Mucosa of descending colon (tissue), 3 donors: ENCODE data around the gene MAN2A2. TPM values are rescaled to one million over a fixed set of nuclear protein-coding genes. Genes with fewer than 3 reads are reported as not detected.

Source experiments
- ATAC-seq: fragments of 200-7000 bp; cut with Tn5 transposase; one replicate; pipeline ENCODE4 v1.9.1; 2020; ENCODE audit warnings: mild to moderate bottlenecking, moderate library complexity
- DNase-seq, 3 donors: peaks; one replicate each; pipeline ENCODE4 v3.0.0-alpha.2; 2020
- H3K36me3 ChIP-seq: fragments of 200-600 bp; one replicate; pipeline ENCODE4 v1.8.0; 2021; ENCODE audit warnings: low read depth, mild to moderate bottlenecking
- H3K4me1 ChIP-seq: fragments of 200-600 bp; one replicate; pipeline ENCODE4 v1.8.0; 2021; ENCODE audit warnings: low read depth, mild to moderate bottlenecking
- H3K4me3 ChIP-seq: fragments of 200-600 bp; one replicate; pipeline ENCODE4 v1.8.0; 2021; ENCODE audit warnings: mild to moderate bottlenecking
- H3K9me3 ChIP-seq: fragments of 200-600 bp; one replicate; pipeline ENCODE4 v1.8.0; 2021; ENCODE audit warnings: mild to moderate bottlenecking
- intact Hi-C, 2 donors: fragments of 100-400 bp; cut with DNase I in 1 of 2; cut with micrococcal nuclease in 1 of 2; formaldehyde crosslinking; loops; one replicate each; pipeline versions ENCODE4 v1.11.0 to v1.11.1; 2022; cut with DNase I, micrococcal nuclease
- total RNA-seq, 3 donors: library from RNA; stranded (reverse); fragmentation: NEBNext Ultra II Directional in 2 of 3; extraction: Animal tissue kit (Norgen Biotek cat#: 25700) in 2 of 3; gene quantifications; one replicate each; pipeline versions ENCODE4 v1.2.1 to v1.2.4, GENCODE V29; 2021 to 2023
- TF ChIP-seq, protein P1 (sequence below): fragments of 200-600 bp; IDR thresholded peaks from one replicate; pipeline ENCODE4 v1.8.0; 2022; ENCODE audit warnings: antibody characterized with exemption, mild to moderate bottlenecking
- donor health status: DM: no; HTN: no; CAD: no; lungs with moderate emphysema.
- donor health status: DM: no; HTN: no; CAD: no.
- donor health status: DM: no; HTN: yes; CAD: no.

Gene MAN2A2
- total RNA-seq, 3 donors from 2014 or later: 50.9 to 75.8 (median 75.3) TPM

DNA sequence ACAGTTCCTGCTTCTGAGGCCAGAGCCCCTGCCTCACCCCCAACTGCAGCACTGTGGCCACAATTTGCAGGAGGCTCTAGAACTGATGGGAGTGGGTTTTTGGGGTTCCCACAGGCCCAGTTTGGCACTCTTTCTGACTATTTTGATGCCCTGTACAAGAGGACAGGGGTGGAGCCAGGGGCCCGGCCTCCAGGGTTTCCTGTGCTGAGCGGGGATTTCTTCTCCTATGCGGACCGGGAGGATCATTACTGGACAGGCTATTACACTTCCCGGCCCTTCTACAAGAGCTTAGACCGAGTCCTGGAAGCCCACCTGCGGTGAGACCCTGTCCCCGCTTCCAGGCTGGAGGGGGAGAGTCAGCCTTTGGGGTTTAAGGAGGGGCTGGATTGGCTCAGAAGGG, 6.9 kb downstream of the MAN2A2 start:
- Histone ChIP-seq H3K9me3 (no peaks in the 10 kb centered on the region), H3K4me1 (peaks cover under 1% of the 10 kb centered on the region), H3K4me3 (no peak overlapping the region), H3K36me3 (peaks cover 23% of the 10 kb centered on the region)
- no peak for ATAC-seq
- TF ChIP-seq, protein P1, sequence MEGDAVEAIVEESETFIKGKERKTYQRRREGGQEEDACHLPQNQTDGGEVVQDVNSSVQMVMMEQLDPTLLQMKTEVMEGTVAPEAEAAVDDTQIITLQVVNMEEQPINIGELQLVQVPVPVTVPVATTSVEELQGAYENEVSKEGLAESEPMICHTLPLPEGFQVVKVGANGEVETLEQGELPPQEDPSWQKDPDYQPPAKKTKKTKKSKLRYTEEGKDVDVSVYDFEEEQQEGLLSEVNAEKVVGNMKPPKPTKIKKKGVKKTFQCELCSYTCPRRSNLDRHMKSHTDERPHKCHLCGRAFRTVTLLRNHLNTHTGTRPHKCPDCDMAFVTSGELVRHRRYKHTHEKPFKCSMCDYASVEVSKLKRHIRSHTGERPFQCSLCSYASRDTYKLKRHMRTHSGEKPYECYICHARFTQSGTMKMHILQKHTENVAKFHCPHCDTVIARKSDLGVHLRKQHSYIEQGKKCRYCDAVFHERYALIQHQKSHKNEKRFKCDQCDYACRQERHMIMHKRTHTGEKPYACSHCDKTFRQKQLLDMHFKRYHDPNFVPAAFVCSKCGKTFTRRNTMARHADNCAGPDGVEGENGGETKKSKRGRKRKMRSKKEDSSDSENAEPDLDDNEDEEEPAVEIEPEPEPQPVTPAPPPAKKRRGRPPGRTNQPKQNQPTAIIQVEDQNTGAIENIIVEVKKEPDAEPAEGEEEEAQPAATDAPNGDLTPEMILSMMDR: no peak
- intact Hi-C loops: no loop called here
- DNase-seq: peak in 2 of 3 donors; percentile 10 to 17

DNA sequence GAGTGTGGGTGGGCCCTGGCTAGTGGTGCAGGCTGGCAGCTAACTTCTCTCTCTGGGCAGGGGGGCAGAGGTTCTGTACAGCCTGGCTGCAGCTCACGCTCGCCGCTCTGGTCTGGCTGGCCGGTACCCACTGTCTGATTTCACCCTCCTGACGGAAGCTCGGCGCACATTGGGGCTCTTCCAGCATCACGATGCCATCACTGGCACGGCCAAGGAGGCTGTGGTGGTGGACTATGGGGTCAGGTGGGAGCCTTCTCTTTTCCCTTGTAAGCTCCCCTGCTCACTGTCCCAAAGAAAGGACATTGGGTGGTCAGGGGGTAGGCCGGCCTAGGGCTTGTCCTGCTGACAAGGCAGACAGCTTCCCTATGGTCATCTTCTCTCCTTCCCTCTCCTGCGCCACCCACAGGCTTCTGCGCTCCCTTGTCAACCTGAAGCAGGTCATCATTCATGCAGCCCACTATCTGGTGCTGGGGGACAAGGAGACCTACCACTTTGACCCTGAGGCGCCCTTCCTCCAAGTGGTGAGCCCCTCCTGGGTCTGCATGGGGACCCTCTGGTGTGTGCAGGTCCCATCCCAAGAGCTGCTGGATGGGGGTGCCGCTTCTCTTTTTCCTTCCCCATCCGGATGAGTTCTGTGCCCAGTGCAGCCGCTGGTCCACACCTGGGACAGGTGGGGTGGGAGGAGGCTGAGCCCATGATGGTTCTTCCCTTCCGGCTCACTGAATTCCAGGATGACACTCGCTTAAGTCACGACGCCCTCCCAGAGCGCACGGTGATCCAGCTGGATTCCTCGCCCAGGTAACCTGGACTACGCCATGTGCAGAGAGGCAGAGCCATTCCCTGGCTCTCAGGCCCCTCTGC, 7.6 kb downstream of the MAN2A2 start:
- no peaks in the 10 kb centered on the region for H3K9me3 ChIP-seq
- H3K36me3 ChIP-seq: peaks cover 23% of the 10 kb centered on the region
- no peaks in the 10 kb centered on the region for H3K4me1 ChIP-seq
- intact Hi-C loops: no loop called here
- TF ChIP-seq, protein P1: no peak
- DNase-seq: peak in 2 of 3 donors; percentile 12 to 38
- no peak for ATAC-seq
- no peak overlapping the region for H3K4me3 ChIP-seq

DNA sequence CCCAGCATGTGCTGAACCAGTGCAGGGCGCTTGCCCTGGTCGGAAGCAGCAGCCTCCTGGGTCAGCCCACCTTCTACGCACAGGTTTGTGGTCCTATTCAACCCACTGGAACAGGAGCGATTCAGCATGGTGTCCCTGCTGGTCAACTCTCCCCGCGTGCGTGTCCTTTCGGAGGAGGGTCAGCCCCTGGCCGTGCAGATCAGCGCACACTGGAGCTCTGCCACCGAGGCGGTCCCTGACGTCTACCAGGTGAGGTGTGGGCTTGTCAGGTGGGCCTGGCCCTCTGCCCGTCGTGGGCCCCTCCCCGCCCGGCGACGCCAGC, 8.2 kb downstream of the MAN2A2 start:
- Histone ChIP-seq H3K4me3 (no peak overlapping the region), H3K36me3 (peaks cover 23% of the 10 kb centered on the region), H3K4me1 (no peaks in the 10 kb centered on the region), H3K9me3 (no peaks in the 10 kb centered on the region)
- DNase-seq: peak in 2 of 3 donors; percentile 21 to 30
- intact Hi-C loops: no loop called here
- TF ChIP-seq, protein P1: no peak
- ATAC-seq: no peak

DNA sequence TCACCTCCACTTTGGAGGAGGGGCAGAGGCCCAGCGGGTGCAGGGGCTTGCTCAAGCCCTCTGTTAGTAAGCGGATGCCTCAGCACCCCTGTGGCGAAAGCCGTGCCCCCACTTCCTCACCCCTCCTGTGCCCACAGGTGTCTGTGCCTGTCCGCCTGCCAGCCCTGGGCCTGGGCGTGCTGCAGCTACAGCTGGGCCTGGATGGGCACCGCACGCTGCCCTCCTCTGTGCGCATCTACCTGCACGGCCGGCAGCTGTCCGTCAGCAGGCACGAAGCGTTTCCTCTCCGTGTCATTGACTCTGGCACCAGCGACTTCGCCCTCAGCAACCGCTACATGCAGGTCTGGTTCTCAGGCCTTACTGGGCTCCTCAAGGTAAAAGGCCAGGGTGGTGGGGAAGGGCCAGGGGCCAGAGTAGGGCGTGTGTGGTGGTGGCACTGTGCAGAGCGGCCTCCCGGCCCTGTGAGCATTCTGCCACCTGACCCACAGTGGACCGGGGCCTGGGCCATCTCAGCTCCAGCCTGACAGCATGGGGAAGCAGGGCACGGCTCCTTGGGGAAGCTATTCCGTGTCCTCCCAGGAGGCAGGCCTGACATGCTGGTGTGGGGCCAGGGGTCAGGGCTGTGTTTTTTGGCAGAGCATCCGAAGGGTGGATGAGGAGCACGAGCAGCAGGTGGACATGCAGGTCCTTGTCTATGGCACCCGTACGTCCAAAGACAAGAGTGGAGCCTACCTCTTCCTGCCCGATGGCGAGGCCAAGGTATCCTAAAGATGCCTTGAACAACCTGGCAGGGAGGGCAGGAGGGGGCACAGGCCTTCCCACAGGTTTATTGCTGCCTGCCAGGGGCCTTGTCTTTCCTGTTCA, 9.0 kb downstream of the MAN2A2 start:
- no peaks in the 10 kb centered on the region for H3K4me1 ChIP-seq
- peak in 2 of 3 donors; percentile 19 to 35 for DNase-seq
- TF ChIP-seq, protein P1: no peak
- no peak overlapping the region for H3K4me3 ChIP-seq
- peaks cover 23% of the 10 kb centered on the region for H3K36me3 ChIP-seq
- intact Hi-C loops: no loop called here
- no peaks in the 10 kb centered on the region for H3K9me3 ChIP-seq
- ATAC-seq: no peak

DNA sequence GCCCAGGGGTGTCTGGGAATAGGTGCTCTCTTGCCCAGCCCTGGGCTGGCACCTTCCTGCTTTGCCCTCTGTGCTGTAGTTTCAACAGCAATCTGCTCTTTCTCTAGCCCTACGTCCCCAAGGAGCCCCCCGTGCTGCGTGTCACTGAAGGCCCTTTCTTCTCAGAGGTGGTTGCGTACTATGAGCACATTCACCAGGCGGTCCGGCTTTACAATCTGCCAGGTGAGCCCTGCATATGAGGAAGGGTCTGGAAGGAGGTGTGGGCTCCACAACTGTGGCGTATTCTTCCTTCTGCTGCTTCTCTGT, 9.6 kb downstream of the MAN2A2 start:
- Histone ChIP-seq H3K4me3 (no peak overlapping the region), H3K36me3 (peaks cover 23% of the 10 kb centered on the region), H3K4me1 (no peaks in the 10 kb centered on the region), H3K9me3 (no peaks in the 10 kb centered on the region)
- intact Hi-C loops: no loop called here
- TF ChIP-seq, protein P1: no peak
- ATAC-seq: no peak
- DNase-seq: peak in 1 of 3 donors; percentile 21
